ACC112 (cell line): ENCODE results near the gene FAM200C.

Experiments used
- H2AFZ ChIP-seq: fragments of 200-600 bp; sonication (generic); one replicate; pipeline ENCODE4 v1.6.0; 2017; ENCODE audit warnings: antibody characterized with exemption, low read length; ENCODE audit not compliant: unreplicated experiment
- H3K27ac ChIP-seq: fragments of 200-600 bp; sonication (generic); 2 replicates; pipeline ENCODE4 v1.5.1; 2014; ENCODE audit warnings: low read depth, mild to moderate bottlenecking, antibody characterized with exemption, low read length, moderate library complexity
- H3K27me3 ChIP-seq: fragments of 200-600 bp; sonication (generic); 2 replicates; pipeline ENCODE4 v1.6.1; 2014; ENCODE audit warnings: mild to moderate bottlenecking, antibody characterized with exemption, low read length, moderate library complexity, mixed read lengths; ENCODE audit not compliant: insufficient read depth
- H3K36me3 ChIP-seq: fragments of 200-600 bp; sonication (generic); 2 replicates; pipeline ENCODE4 v1.6.1; 2016; ENCODE audit warnings: mild to moderate bottlenecking, antibody characterized with exemption, low read length, moderate library complexity, mixed read lengths; ENCODE audit not compliant: insufficient read depth
- H3K4me1 ChIP-seq: fragments of 200-600 bp; sonication (generic); one replicate; pipeline ENCODE4 v1.6.1; 2016; ENCODE audit warnings: low read length, mixed read lengths; ENCODE audit not compliant: insufficient read depth, unreplicated experiment, control insufficient read depth
- H3K4me3 ChIP-seq: fragments of 200-600 bp; sonication (generic); 2 replicates; pipeline ENCODE4 v1.5.1; 2014; ENCODE audit warnings: mild to moderate bottlenecking, low read depth, low read length
- H3K79me2 ChIP-seq: fragments of 200-600 bp; sonication (generic); one replicate; pipeline ENCODE4 v1.6.0; 2016; ENCODE audit warnings: low read length; ENCODE audit not compliant: control insufficient read depth, unreplicated experiment, insufficient read depth

Gene FAM200C

GRCh38 chr5:160382346-160382745, 17.5 kb downstream of the FAM200C start:
- H3K4me3 ChIP-seq: no peak overlapping the region
- H3K79me2 ChIP-seq: no peaks in the 10 kb centered on the region
- no peaks in the 10 kb centered on the region for H3K4me1 ChIP-seq
- no peak overlapping the region for H3K27ac ChIP-seq
- no peaks in the 10 kb centered on the region for H3K36me3 ChIP-seq
- H3K27me3 ChIP-seq: peaks cover 25% of the 10 kb centered on the region; the same call in 1 of the 2 replicates
- no peak overlapping the region for H2AFZ ChIP-seq

- Histone ChIP-seq H3K4me3 (no peak overlapping the region), H3K27me3 (peaks cover 42% of the 10 kb centered on the region), H3K27ac (no peak overlapping the region), H2AFZ (no peak overlapping the region), H3K4me1 (no peaks in the 10 kb centered on the region), H3K36me3 (no peaks in the 10 kb centered on the region), H3K79me2 (no peaks in the 10 kb centered on the region)
Observed at GRCh38 chr5:160380041-160380440, 19.8 kb downstream of the FAM200C start.

- H3K27ac ChIP-seq: no peak overlapping the region
- H3K4me3 ChIP-seq: no peak overlapping the region
- H3K4me1 ChIP-seq: no peaks in the 10 kb centered on the region
- H2AFZ ChIP-seq: no peak overlapping the region
- no peaks in the 10 kb centered on the region for H3K79me2 ChIP-seq
- H3K27me3 ChIP-seq: peaks cover 48% of the 10 kb centered on the region
- no peaks in the 10 kb centered on the region for H3K36me3 ChIP-seq
Observed at GRCh38 chr5:160379511-160379910, 20.3 kb downstream of the FAM200C start.

- H3K4me3 ChIP-seq: no peak overlapping the region
- no peak overlapping the region for H3K27ac ChIP-seq
- no peak overlapping the region for H2AFZ ChIP-seq
- H3K4me1 ChIP-seq: no peaks in the 10 kb centered on the region
- no peaks in the 10 kb centered on the region for H3K36me3 ChIP-seq
- H3K27me3 ChIP-seq: peaks cover 60% of the 10 kb centered on the region
- no peaks in the 10 kb centered on the region for H3K79me2 ChIP-seq
Observed at GRCh38 chr5:160378330-160378729, 21.5 kb downstream of the FAM200C start.

GRCh38 chr5:160377651-160378050, 22.2 kb downstream of the FAM200C start:
- H2AFZ ChIP-seq: no peak overlapping the region
- no peaks in the 10 kb centered on the region for H3K4me1 ChIP-seq
- no peaks in the 10 kb centered on the region for H3K36me3 ChIP-seq
- H3K27me3 ChIP-seq: peaks cover 66% of the 10 kb centered on the region
- H3K4me3 ChIP-seq: no peak overlapping the region
- no peak overlapping the region for H3K27ac ChIP-seq
- H3K79me2 ChIP-seq: no peaks in the 10 kb centered on the region

GRCh38 chr5:160376416-160376815, 23.4 kb downstream of the FAM200C start:
- H3K27ac ChIP-seq: no peak overlapping the region
- H3K36me3 ChIP-seq: no peaks in the 10 kb centered on the region
- H3K27me3 ChIP-seq: peaks cover 76% of the 10 kb centered on the region

GRCh38 chr5:160375701-160376100, 24.2 kb downstream of the FAM200C start:
- no peaks in the 10 kb centered on the region for H3K36me3 ChIP-seq
- H3K79me2 ChIP-seq: no peaks in the 10 kb centered on the region
- no peak overlapping the region for H3K27ac ChIP-seq
- H3K4me3 ChIP-seq: no peak overlapping the region
- no peaks in the 10 kb centered on the region for H3K4me1 ChIP-seq
- no peak overlapping the region for H2AFZ ChIP-seq
- H3K27me3 ChIP-seq: peaks cover 76% of the 10 kb centered on the region

More at GRCh38 chr5:160376416-160376815, 23.4 kb downstream of the FAM200C start:
- no peaks in the 10 kb centered on the region for H3K79me2 ChIP-seq
- no peak overlapping the region for H3K4me3 ChIP-seq
- no peaks in the 10 kb centered on the region for H3K4me1 ChIP-seq
- H2AFZ ChIP-seq: no peak overlapping the region

- H3K4me3 ChIP-seq: no peak overlapping the region
- peaks cover 73% of the 10 kb centered on the region for H3K27me3 ChIP-seq
Observed at GRCh38 chr5:160375166-160375565, 24.7 kb downstream of the FAM200C start.

GRCh38 chr5:160371294-160371693, 28.6 kb downstream of the FAM200C start:
- Histone ChIP-seq H2AFZ (no peak overlapping the region), H3K36me3 (no peaks in the 10 kb centered on the region), H3K27ac (no peak overlapping the region), H3K4me3 (no peak overlapping the region), H3K27me3 (peaks cover 64% of the 10 kb centered on the region), H3K79me2 (no peaks in the 10 kb centered on the region), H3K4me1 (no peaks in the 10 kb centered on the region)

More at GRCh38 chr5:160375166-160375565, 24.7 kb downstream of the FAM200C start:
- no peaks in the 10 kb centered on the region for H3K79me2 ChIP-seq
- H3K27ac ChIP-seq: no peak overlapping the region
- H2AFZ ChIP-seq: no peak overlapping the region
- no peaks in the 10 kb centered on the region for H3K4me1 ChIP-seq
- H3K36me3 ChIP-seq: no peaks in the 10 kb centered on the region

- H3K79me2 ChIP-seq: no peaks in the 10 kb centered on the region
- no peak overlapping the region for H3K27ac ChIP-seq
- no peaks in the 10 kb centered on the region for H3K4me1 ChIP-seq
- peaks cover 58% of the 10 kb centered on the region for H3K27me3 ChIP-seq
- H3K36me3 ChIP-seq: no peaks in the 10 kb centered on the region
- H3K4me3 ChIP-seq: peak overlapping the region; percentile 80
- H2AFZ ChIP-seq: peak overlapping the region; percentile 2
Observed at GRCh38 chr5:160370713-160371034, 29.2 kb downstream of the FAM200C start.

GRCh38 chr5:160369990-160370712, 29.7 kb downstream of the FAM200C start, which contains the start of gene C1QTNF2:
Gene C1QTNF2, minus strand, starts transcription at chr5:160370626. Its CDS starts 15,615 bp downstream, at chr5:160355011.
- Histone ChIP-seq H3K4me3 (peak within 1 kb of the TSS; percentile 80), H3K4me1 (no peaks in the 10 kb centered on the region), H3K27ac (no peak within 1 kb of the TSS), H2AFZ (peak within 1 kb of the TSS; percentile 80), H3K36me3 (no peaks in the 10 kb centered on the region), H3K27me3 (peaks cover 53% of the 10 kb centered on the region), H3K79me2 (no peaks in the 10 kb centered on the region)
